Stimulated activated CD4-positive, alpha-beta T cell treated with anti-CD3 and anti-CD28 coated beads, TNF-alpha, amount 100 ng/mL, for 48 hours (primary cell): Measurements from ENCODE around the gene DYNC2I2.
"Not testable (repeated sequence)": the region's sequence is repeated elsewhere in the genome, so short reads cannot be mapped to it uniquely, and the experiment has no call there.

Experiments used
- DNase-seq, 3 donors: peaks; one replicate each; pipeline ENCODE4 v3.0.0-alpha.2; 2020; ENCODE audit warnings: low read depth in 3 of 3

The DYNC2I2 gene

GRCh38 chr9:128685636-128686489 is 29.2 kb upstream of the DYNC2I2 start:
- peak in 1 of 3 donors; percentile 13 for DNase-seq

- peak in 2 of 3 donors; percentile 71 to 77 for DNase-seq
Observed at GRCh38 chr9:128684325-128685199, 27.9 kb upstream of the DYNC2I2 start.

- DNase-seq, result no peak
Observed at GRCh38 chr9:128684065-128684324, 27.3 kb upstream of the DYNC2I2 start.

- peak in 1 of 3 donors; percentile 11 for DNase-seq
Observed at GRCh38 chr9:128683340-128684064, 26.9 kb upstream of the DYNC2I2 start.

GRCh38 chr9:128677794-128678193 is 21.1 kb upstream of the DYNC2I2 start:
- DNase-seq, result no peak

GRCh38 chr9:128675382-128675781 is 18.7 kb upstream of the DYNC2I2 start:
- no peak for DNase-seq

DNA sequence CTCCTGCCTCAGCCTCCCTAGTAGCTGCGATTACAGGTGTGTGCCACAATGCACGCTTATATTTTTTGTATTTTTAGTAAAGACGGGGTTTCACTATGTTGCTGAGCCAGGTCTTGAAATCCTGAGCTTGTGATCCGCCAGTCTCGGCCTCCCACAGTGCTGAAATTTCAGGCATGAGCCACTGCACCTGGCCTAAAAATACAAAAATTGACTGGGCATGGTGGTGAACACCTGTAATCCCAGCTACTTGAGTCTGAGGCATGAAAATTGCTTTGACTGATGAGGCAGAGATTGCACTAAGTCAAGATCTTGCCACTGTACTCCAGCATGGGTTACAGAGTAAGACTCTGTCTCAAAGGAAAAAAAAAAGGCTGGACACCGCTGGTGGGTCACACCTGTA is 13.1 kb upstream of the DYNC2I2 start:
- DNase-seq, result no peak

DNA sequence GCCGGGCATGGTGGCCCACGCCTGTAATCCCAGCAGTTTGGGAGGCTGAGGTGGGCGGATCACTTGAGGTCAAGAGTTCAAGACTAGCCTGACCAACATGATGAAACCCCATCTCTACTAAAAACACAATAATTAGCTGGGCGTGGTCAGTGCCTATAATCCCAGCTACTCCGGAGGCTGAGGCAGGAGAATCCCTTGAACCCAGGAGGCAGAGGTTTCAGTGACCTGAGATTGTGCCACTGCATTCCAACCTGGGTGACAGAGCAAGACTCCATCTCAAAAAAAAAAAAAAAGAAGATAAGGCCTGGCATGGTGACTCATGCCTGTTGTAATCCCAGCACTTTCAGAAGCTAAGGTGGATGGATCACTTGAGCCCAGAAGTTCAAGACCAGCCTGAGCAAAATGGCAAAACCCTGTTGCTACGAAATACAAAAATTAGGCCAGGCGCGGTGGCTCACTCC is 9.9 kb upstream of the DYNC2I2 start:
- not testable (repeated sequence) for DNase-seq

DNA sequence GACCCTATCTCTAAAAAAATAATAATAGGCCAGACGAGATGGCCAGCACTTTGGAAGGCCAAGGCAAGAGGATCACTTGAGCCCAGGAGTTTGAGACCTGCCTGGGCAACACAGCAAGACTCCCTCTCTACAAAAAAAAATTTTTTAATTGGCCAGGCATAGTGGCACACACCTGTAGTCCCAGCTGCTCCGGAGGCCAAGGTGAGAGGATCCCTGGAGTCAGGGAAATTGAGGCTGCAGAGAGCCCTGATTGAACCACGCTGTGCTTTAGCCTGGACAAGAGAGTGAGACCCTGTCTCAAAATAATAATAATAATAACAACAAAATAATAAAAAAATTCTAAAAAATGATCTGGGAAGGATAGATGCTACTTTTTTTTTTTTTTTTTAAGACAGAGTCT is 1.1 kb upstream of the DYNC2I2 start:
- DNase-seq, result no peak

- no peak for DNase-seq
Observed at GRCh38 chr9:128657344-128657704, 677 bp upstream of the DYNC2I2 start.

- DNase-seq, result no peak
Observed at GRCh38 chr9:128654481-128654880, 2.2 kb downstream of the DYNC2I2 start.

DNA sequence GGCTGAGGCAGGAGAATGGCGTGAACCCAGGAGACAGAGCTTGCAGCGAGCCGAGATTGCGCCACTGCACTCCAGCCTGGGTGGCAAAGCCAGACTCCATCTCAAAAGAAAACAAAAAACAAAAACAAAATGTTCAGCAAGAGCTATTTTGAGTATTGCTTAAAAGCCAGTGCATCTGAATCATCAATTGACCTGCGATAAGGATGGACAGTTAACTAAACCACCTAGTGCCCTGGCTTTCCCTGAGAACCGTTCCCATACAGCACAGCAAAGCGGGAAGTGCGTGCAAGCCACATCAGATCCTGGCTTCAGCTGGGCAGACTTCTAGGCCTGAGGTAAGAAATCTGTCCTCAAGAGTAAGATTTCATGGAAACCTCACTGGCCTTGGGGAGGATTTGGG is 2.7 kb downstream of the DYNC2I2 start:
- DNase-seq, result no peak

GRCh38 chr9:128651798-128652197 is 4.8 kb downstream of the DYNC2I2 start:
- DNase-seq, result no peak

- DNase-seq, result peak; percentile 41 to 58 (median 52)
Observed at GRCh38 chr9:128648206-128648605, 8.4 kb downstream of the DYNC2I2 start.

GRCh38 chr9:128643519-128644300 is 12.9 kb downstream of the DYNC2I2 start:
- no peak for DNase-seq

GRCh38 chr9:128642675-128643245 is 13.9 kb downstream of the DYNC2I2 start:
- DNase-seq, result no peak

DNA sequence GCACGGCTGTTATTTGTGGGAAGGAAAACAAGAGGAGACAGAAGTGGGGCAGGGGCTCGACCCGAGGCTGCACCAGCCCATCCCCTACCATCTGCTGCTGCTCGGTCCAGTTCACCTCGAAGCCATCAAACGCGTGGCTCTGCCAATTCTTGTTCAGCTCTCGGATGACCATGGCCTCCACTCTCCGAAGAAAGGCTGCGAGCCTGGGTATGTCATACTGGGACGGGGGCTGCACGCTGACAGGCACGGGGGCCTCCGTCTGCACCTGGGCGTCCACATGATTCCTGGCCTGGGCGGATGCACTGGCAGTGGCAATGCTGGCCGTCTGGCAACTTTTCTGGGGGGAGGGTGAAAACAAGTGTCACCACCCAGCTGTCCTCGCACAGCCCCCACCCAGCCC is 16.0 kb downstream of the DYNC2I2 start:
- no peak for DNase-seq

DNA sequence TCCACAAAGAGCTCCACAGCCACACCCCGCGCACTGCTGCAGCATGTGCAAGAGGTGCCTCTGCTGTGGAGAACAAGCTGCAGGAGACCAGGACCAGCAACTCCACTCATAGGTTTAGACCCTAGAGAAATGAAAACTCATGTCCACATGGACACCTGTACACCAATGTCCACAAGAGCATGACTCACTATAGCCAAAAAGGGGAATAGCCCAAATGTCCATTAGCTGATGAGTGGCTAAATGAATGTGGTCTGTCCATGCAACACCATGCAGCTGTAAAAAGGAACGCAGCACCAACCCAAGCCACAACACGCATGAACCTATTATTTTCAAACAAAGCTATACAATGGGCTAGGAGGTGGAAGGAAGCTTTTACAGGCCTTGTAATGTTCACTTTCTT is 18.1 kb downstream of the DYNC2I2 start:
- DNase-seq, result no peak

- no peak for DNase-seq
Observed at GRCh38 chr9:128637656-128638055, 19.0 kb downstream of the DYNC2I2 start.

DNA sequence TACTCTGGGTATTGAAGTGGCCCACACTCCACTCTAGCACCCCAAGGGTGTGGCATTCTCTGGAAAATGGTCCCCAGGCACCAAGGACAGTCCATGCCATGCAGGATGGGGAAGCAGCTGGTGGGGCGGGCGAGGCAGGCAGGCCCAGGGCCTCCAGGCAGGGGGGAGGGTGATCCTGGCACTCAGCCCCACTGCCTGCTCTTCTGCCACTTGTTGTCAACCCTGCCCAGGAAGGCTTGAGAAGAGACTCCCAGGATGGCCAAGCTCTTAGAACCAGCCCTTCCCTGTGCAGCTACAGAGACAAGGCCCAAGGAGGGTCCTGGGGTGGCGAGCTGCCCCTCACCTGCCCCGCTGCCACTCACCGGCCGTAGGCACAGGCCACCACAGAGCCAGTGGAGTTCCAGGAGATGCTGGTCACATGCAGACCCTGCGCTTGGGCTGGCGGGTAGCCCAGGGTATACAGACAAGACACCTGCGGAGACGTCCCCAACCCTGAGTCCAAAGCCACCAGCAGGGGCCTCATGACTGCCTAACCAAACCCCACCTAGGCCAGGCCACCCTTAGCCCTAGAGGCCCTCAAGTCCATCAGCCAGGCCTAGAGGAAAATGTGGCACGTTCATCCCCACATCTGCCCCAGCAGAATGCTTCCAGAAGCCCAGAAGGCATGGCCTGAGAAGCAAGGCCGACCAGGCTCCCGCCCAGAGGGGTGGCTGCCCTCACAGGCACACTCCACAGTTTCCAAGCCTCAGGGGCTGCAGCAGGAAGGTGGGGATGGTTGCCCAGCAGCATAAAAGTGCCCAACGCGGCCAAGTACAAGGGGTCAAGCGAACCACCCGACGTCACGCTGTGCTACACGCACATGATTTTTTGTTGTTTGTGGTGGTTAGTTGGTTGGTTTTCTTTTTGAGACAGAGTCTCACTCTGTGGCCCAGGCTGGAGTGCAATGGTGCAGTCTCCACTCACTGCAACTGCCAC is 19.8 kb downstream of the DYNC2I2 start:
- DNase-seq, result no peak
